NCI-H526 (cell line): ENCODE results near the gene ZNF687.
"Not testable (repeated sequence)": the region's sequence is repeated elsewhere in the genome, so short reads cannot be mapped to it uniquely, and the experiment has no call there.

Source experiments
- DNase-seq, 2 experiments: peaks; one replicate each; lab custom pipeline; 2025; lab: John Stamatoyannopoulos, UW

ZNF687 gene

GRCh38 chr1:151281969-151282882 is at the start of gene ZNF687:
TSS of gene ZNF687 (plus strand) at chr1:151282299. CDS start at chr1:151286292, 3,993 bp downstream.
- DNase-seq = peak; percentile 100

- DNase-seq = no peak
Observed at GRCh38 chr1:151235235-151235634, 46.9 kb upstream of the ZNF687 start.

- no peak for DNase-seq
Observed at GRCh38 chr1:151237678-151238466, 44.2 kb upstream of the ZNF687 start.

- no peak for DNase-seq
Observed at GRCh38 chr1:151238467-151238739, 43.7 kb upstream of the ZNF687 start.

GRCh38 chr1:151242442-151242841 is 39.7 kb upstream of the ZNF687 start:
- no peak for DNase-seq

- no peak for DNase-seq
Observed at GRCh38 chr1:151243683-151244216, 38.3 kb upstream of the ZNF687 start.

- DNase-seq = no peak
Observed at GRCh38 chr1:151246786-151247185, 35.3 kb upstream of the ZNF687 start.

GRCh38 chr1:151251656-151252470 is 30.2 kb upstream of the ZNF687 start:
- peak; percentile 83 to 97 for DNase-seq

- DNase-seq = peak; percentile 99 to 100
Observed at GRCh38 chr1:151254217-151255213, 27.6 kb upstream of the ZNF687 start, which contains the start of gene PSMD4. TSS of gene PSMD4 (plus strand) at chr1:151254734. CDS start at chr1:151254783, 49 bp downstream.

GRCh38 chr1:151255381-151255780 is 26.7 kb upstream of the ZNF687 start:
- no peak for DNase-seq

- DNase-seq = no peak
Observed at GRCh38 chr1:151259351-151259750, 22.7 kb upstream of the ZNF687 start.

- no peak for DNase-seq
Observed at GRCh38 chr1:151265446-151266236, 16.5 kb upstream of the ZNF687 start.

GRCh38 chr1:151266315-151266714 is 15.8 kb upstream of the ZNF687 start:
- DNase-seq = no peak

- no peak for DNase-seq
Observed at GRCh38 chr1:151266821-151267220, 15.3 kb upstream of the ZNF687 start.

- no peak for DNase-seq
Observed at GRCh38 chr1:151267760-151268159, 14.3 kb upstream of the ZNF687 start.

- no peak for DNase-seq
Observed at GRCh38 chr1:151273924-151274466, 8.1 kb upstream of the ZNF687 start.

- DNase-seq = not testable (repeated sequence)
Observed at GRCh38 chr1:151275341-151275740, 6.8 kb upstream of the ZNF687 start.

- no peak for DNase-seq
Observed at GRCh38 chr1:151277249-151277648, 4.8 kb upstream of the ZNF687 start.

- DNase-seq = peak; percentile 100
Observed at GRCh38 chr1:151281225-151281968, 702 bp upstream of the ZNF687 start.
